ENCODE results near the gene SLC30A7. TPM values are rescaled to one million over a fixed set of nuclear protein-coding genes. Genes with fewer than 3 reads are reported as not detected.
A peak's percentile ranks its signal among the peaks of the same experiment; 100 is the strongest.

SLC30A7 gene
- total RNA-seq, 2 experiments from 2014 or later, result 28.8 to 30.0 TPM

DNA sequence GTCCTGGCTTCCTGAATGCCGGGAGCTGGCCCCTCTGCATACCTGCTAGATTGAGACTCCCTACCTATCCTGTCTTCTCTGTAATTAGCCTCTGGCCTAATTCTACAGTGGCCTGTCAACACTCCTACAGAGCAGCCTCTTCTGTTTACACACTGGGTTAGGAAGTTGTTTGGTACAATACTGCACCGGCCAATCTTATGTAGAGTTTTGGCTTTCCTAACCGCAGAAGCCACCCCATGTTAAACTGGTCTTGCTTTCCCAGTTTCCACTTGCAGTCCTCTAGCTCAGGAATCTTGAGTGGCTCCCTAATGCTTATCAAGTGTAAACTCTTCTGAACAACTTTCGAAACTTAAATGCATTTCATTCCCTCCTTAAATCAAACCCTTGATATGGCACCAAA is 86.9 kb downstream of the SLC30A7 start:
- H3K27ac Mint-ChIP-seq, result no peak overlapping the region
- no peak for DNase-seq
- H3K9me3 Mint-ChIP-seq (ENCODE audit: insufficient read depth), result no peaks in the 10 kb centered on the region
- no peak for ATAC-seq
- CTCF ChIA-PET, result interaction anchor here (1.2 to 1.5 kb wide), 2 partner anchors 19 to 29 kb away, joined by 3 to 4 read pairs; no protein-coding TSS in a partner anchor
- no peak overlapping the region for H3K4me3 Mint-ChIP-seq
- no peaks in the 10 kb centered on the region for H3K27me3 Mint-ChIP-seq (ENCODE audit: low read depth)
- peaks cover 71% of the 10 kb centered on the region for H3K36me3 Mint-ChIP-seq (ENCODE audit: low read depth)
- H3K4me1 Mint-ChIP-seq (ENCODE audit: low read depth), result peaks cover 11% of the 10 kb centered on the region
- POLR2A ChIA-PET, result no interaction called here

DNA sequence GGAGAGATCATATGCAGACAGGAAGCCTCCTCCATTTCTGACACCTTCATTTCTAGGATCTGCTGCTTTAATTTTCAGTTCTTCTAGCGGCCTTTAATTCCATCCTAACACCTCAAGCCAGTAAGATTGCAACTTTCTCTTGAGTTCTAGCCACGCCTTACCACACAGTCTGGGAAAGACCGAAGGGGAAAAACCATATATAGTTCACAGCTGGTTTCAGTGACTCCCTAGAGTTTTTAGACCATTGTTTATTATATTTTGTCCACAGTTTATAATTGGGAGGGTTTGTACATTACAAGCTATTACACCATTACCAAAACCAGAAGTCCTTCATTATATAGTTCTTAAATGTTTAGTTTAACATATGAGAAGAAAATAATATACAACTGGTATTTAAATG is 92.2 kb downstream of the SLC30A7 start:
- peaks cover 67% of the 10 kb centered on the region for H3K36me3 Mint-ChIP-seq (ENCODE audit: low read depth)
- H3K4me1 Mint-ChIP-seq (ENCODE audit: low read depth), result peaks cover 11% of the 10 kb centered on the region
- POLR2A ChIA-PET, result no interaction called here
- H3K4me3 Mint-ChIP-seq, result no peak overlapping the region
- H3K9me3 Mint-ChIP-seq (ENCODE audit: insufficient read depth), result no peaks in the 10 kb centered on the region
- DNase-seq (no peak), ATAC-seq (no peak)
- H3K27me3 Mint-ChIP-seq (ENCODE audit: low read depth), result no peaks in the 10 kb centered on the region
- CTCF ChIA-PET, result interaction anchor here (1.3 kb wide), 1 partner anchor 11 kb away, joined by 4 read pairs; no protein-coding TSS in a partner anchor
- no peak overlapping the region for H3K27ac Mint-ChIP-seq

DNA sequence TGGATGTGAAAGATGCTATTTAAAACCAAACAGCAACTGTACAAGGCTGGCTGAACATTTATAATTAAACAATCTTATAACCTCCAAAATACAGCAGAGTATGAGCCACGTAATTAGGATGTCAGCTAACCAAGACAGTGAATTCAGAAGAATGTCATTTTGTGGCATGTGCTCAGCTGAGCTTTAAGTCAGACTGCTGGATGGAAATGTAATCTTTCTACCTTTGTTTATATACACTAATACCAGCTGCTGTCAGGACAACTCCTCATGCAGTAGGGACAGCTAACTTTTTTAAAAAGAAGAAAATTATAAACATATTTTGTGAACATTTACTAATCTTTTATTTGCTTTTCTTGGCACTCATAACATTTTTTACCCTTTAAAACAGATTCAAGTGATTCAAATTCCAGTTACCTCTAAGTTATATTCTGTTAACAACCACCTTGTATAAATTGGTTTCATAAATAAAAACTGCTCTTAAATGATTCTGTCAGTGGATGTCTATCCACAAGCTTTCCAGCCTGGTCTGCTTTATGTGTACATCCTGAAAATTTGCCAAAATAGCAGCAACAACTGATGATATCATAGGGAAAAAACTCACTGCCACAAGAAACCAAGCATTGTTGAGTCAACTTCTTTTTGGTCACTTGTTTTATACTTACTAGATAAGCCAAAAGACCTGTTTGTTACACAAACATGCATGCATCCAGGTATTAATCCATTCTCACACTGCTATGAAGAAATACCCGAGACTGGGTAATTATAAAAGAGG is 93.6 kb downstream of the SLC30A7 start:
- no peaks in the 10 kb centered on the region for H3K9me3 Mint-ChIP-seq (ENCODE audit: insufficient read depth)
- no peaks in the 10 kb centered on the region for H3K27me3 Mint-ChIP-seq (ENCODE audit: low read depth)
- POLR2A ChIA-PET, result no interaction called here
- ATAC-seq (no peak), DNase-seq (no peak)
- CTCF ChIA-PET, result interaction anchor here (1.0 to 1.6 kb wide), 3 partner anchors 71 to 320 kb away, joined by 3 to 4 read pairs (median 3); no protein-coding TSS in a partner anchor
- no peak overlapping the region for H3K27ac Mint-ChIP-seq
- peaks cover 2% of the 10 kb centered on the region for H3K4me1 Mint-ChIP-seq (ENCODE audit: low read depth)
- peaks cover 57% of the 10 kb centered on the region for H3K36me3 Mint-ChIP-seq (ENCODE audit: low read depth)
- no peak overlapping the region for H3K4me3 Mint-ChIP-seq

DNA sequence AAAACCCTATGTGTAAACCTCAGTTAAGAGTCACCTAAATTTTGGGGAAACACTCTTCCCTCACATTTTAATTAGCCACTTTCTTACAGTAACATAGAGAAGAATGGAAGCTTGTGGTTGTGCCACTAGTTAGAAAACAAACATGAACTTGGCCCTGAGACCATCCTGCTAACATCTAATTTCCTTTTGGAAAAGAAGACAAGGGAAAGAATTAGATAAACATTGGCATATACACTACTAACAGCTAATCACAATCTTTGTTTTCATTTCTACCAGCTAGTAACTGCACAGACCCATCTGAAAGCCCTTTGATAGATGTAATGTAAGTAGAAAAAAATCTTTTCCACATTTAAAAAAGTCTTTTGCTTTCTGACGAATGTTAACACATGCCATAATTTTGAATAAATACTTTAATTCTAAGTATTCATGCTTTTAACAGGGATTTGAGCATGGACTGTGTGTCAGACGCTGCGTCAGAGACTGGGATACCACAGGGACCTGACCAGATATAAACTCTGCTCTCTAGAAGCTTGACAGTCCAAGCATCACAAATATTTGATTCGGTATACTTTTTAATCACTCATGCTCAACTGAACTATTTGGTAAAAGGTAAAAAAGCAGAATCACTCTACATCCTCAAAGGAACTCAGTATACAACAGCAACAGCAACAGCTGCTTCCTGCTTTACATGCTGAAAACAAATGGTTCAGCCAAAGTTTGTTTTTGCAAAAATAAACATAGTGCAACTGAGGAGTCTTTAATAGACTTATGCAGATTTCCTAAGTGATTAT is 99.5 kb downstream of the SLC30A7 start:
- no peak overlapping the region for H3K4me3 Mint-ChIP-seq
- H3K27me3 Mint-ChIP-seq (ENCODE audit: low read depth), result no peaks in the 10 kb centered on the region
- H3K27ac Mint-ChIP-seq, result peak overlapping the region; percentile 3
- peaks cover 6% of the 10 kb centered on the region for H3K4me1 Mint-ChIP-seq (ENCODE audit: low read depth)
- DNase-seq, result no peak
- no peaks in the 10 kb centered on the region for H3K9me3 Mint-ChIP-seq (ENCODE audit: insufficient read depth)
- CTCF ChIA-PET, result interaction anchor here (0.9 to 1.5 kb wide), 4 partner anchors 16 to 314 kb away, joined by 3 to 7 read pairs (median 4); no protein-coding TSS in a partner anchor
- POLR2A ChIA-PET, result no interaction called here
- peaks cover 58% of the 10 kb centered on the region for H3K36me3 Mint-ChIP-seq (ENCODE audit: low read depth)
- no peak for ATAC-seq

DNA sequence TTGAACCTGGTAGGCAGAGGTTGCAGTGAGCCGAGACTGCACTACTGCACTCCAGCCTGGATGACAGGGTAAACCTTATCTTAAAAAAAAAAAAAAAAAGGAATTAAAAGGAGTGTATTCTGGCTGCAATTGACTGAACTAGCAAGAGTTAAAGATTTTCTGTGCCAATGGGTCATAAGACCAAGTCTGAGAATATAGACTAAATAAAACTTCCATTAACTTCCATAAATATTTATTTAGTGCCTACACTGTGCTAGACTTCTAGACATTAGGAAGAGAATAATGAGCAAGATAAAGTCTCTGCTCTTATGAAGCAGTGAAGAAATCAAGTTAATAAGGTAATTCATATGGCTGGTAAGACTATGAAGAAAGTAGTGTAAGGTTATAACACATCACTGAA is 102.5 kb downstream of the SLC30A7 start:
- POLR2A ChIA-PET, result no interaction called here
- no peak for ATAC-seq

DNA sequence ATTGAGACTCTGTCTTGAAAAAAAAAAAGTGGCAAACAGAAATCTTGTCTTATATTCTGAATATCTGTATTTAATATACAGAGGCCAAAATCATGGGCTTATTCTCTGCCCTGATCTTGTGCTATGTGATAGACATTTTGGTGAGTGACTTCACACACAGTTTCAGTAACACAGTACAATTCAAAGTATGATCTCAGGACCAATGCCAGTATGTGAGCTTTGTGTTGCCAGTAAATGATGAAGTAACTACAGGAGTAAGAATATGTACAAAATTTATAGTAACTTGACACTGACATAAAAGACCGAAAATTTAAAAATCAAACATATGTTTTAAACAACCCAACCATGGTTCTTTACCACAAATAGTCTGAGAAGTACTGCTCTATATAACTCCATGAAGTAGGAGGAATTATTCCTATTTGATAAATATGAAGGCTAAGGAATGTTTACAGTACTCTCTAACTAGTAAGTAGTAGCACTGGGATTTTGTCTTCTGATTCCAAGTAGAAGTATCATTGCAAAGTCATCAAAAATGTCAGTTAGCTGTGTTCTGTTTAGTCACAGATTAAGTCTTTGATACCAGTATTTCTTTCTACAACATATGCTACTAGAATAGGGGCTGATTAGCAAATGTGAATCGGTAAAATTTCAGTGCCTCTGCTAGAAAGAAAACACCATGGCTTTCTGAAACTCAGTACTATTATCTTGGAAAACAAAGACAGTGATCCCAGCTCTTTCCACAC is 104.4 kb downstream of the SLC30A7 start:
- ATAC-seq, result no peak
- CTCF ChIA-PET, result interaction anchor here (1.1 to 1.4 kb wide), 2 partner anchors 9 to 47 kb away, joined by 3 read pairs; no protein-coding TSS in a partner anchor
- DNase-seq, result no peak
- no peaks in the 10 kb centered on the region for H3K9me3 Mint-ChIP-seq (ENCODE audit: insufficient read depth)
- peaks cover 50% of the 10 kb centered on the region for H3K36me3 Mint-ChIP-seq (ENCODE audit: low read depth)
- no peaks in the 10 kb centered on the region for H3K27me3 Mint-ChIP-seq (ENCODE audit: low read depth)
- H3K4me1 Mint-ChIP-seq (ENCODE audit: low read depth), result peaks cover 29% of the 10 kb centered on the region
- H3K27ac Mint-ChIP-seq, result no peak overlapping the region
- POLR2A ChIA-PET, result interaction anchor here (0.6 kb wide), 1 partner anchor 9 kb away, joined by 4 read pairs; no protein-coding TSS in a partner anchor
- no peak overlapping the region for H3K4me3 Mint-ChIP-seq

More for the DNA sequence above, 102.5 kb downstream of the SLC30A7 start:
- DNase-seq, result no peak
- H3K27ac Mint-ChIP-seq, result no peak overlapping the region
- H3K36me3 Mint-ChIP-seq (ENCODE audit: low read depth), result peaks cover 56% of the 10 kb centered on the region
- H3K4me1 Mint-ChIP-seq (ENCODE audit: low read depth), result peaks cover 20% of the 10 kb centered on the region
- H3K4me3 Mint-ChIP-seq, result no peak overlapping the region
- H3K27me3 Mint-ChIP-seq (ENCODE audit: low read depth), result no peaks in the 10 kb centered on the region
- CTCF ChIA-PET, result no interaction called here
- H3K9me3 Mint-ChIP-seq (ENCODE audit: insufficient read depth), result no peaks in the 10 kb centered on the region

DNA sequence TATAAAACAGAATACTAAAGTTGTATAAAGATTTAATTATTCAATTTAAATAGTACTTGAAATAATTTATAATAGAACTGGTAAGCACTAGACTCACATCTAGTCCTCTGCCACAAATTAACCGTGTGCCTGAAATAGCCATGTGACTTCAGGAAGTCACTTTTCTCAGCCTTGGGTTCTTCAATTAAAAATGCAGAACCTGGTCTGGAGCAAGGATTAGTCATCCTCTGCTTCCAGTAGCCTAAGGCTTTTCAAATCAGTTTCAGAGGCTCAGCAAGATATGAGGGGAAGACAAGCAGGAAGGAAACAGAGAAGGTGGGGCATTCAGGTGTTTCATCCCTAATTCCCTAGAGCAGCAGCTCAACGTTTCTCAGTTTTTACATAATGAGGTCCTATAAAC is 106.7 kb downstream of the SLC30A7 start:
- no peak overlapping the region for H3K27ac Mint-ChIP-seq

DNA sequence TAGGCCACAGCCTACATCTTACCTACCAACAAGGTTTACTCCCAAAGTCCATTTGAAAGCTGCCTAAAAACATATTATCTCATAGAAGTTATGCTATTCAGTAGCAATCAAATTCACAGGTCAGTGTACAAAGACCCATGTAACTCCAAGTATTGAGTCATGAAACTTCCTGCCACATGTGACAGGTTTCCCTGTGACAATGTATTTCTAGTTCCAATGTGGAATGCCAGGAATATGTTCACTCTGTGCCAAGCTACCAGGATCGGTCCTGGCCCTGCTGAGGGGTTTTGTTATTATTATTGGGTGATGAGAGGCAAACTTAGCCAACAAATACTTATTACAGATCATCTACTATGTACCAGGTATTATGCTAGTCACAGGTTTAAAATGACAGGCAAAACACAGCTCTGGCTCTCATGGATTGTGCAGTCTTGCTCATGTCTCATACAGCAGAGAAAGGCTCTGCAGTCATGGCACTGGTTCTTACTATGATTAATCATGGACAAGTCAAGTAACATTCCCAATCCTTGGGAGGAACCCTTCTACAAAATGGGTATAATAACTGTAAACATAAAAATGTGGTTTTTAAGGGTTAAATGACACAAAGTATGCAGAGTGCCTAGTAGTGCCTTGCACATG is 107.2 kb downstream of the SLC30A7 start:
- Mint-ChIP-seq H3K36me3 (ENCODE audit: low read depth) (peaks cover 52% of the 10 kb centered on the region), H3K9me3 (ENCODE audit: insufficient read depth) (peaks cover 4% of the 10 kb centered on the region), H3K4me1 (ENCODE audit: low read depth) (peaks cover 49% of the 10 kb centered on the region), H3K27ac (no peak overlapping the region), H3K4me3 (no peak overlapping the region), H3K27me3 (ENCODE audit: low read depth) (no peaks in the 10 kb centered on the region)
- POLR2A ChIA-PET, result interaction anchor here (0.5 kb wide), 1 partner anchor 311 kb away, joined by 3 read pairs; no protein-coding TSS in a partner anchor
- DNase-seq, result no peak
- CTCF ChIA-PET, result no interaction called here
- ATAC-seq, result no peak

More for the DNA sequence above, 106.7 kb downstream of the SLC30A7 start:
- peaks cover 46% of the 10 kb centered on the region for H3K4me1 Mint-ChIP-seq (ENCODE audit: low read depth)
- CTCF ChIA-PET, result no interaction called here
- POLR2A ChIA-PET, result no interaction called here
- ATAC-seq (no peak), DNase-seq (no peak)
- H3K4me3 Mint-ChIP-seq, result no peak overlapping the region
- H3K9me3 Mint-ChIP-seq (ENCODE audit: insufficient read depth), result peaks cover 4% of the 10 kb centered on the region
- no peaks in the 10 kb centered on the region for H3K27me3 Mint-ChIP-seq (ENCODE audit: low read depth)
- H3K36me3 Mint-ChIP-seq (ENCODE audit: low read depth), result peaks cover 52% of the 10 kb centered on the region

DNA sequence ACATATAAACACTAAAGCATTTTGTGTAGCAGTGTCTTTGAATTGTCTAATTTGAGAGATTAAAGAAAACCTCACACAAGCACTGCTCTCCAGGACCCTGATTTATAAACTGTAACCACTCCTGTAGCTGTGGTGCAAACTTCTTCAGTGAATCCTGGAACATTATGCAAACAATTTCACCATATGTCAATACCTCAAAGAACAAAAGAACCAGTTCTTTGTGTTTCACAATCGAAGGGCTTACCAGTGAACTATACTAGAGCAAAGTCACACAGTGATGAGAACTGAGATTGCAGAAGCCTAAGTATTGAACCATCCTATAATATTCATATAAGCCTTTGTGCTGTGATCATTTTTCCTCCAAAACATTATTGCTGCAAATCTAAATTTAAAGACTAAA is 108.2 kb downstream of the SLC30A7 start:
- H3K4me1 Mint-ChIP-seq (ENCODE audit: low read depth), result peaks cover 52% of the 10 kb centered on the region
- H3K27ac Mint-ChIP-seq, result no peak overlapping the region
- ATAC-seq, result peak; percentile 31
- H3K27me3 Mint-ChIP-seq (ENCODE audit: low read depth), result no peaks in the 10 kb centered on the region
- peaks cover 4% of the 10 kb centered on the region for H3K9me3 Mint-ChIP-seq (ENCODE audit: insufficient read depth)
- POLR2A ChIA-PET, result interaction anchor here (1.4 to 1.9 kb wide), 2 partner anchors 232 to 235 kb away, joined by 4 read pairs; no protein-coding TSS in a partner anchor
- no peak overlapping the region for H3K4me3 Mint-ChIP-seq
- DNase-seq, result no peak
- CTCF ChIA-PET, result interaction anchor here (1.0 to 1.7 kb wide), 2 partner anchors 234 to 284 kb away, joined by 4 to 6 read pairs; no protein-coding TSS in a partner anchor
- H3K36me3 Mint-ChIP-seq (ENCODE audit: low read depth), result peaks cover 55% of the 10 kb centered on the region

DNA sequence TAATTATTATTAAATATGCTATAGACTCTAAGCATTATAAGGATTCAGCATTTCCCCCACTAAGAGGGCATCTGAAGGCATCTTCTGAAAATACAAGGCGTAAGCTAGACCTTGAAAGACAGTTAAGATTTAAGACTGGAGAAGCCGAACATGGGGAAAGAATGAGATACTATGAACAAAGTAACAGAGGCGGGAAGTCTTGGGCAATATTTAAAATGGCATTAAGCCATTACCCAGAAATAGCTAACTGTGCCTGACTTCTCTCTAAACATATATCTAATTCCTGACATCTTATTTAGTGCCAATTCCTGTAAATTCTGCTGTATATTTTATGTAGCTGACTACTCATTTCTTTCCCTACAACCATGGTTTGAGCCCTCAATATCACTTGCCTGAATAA is 108.8 kb downstream of the SLC30A7 start:
- DNase-seq, result no peak
- no peak overlapping the region for H3K27ac Mint-ChIP-seq
- no peaks in the 10 kb centered on the region for H3K27me3 Mint-ChIP-seq (ENCODE audit: low read depth)
- POLR2A ChIA-PET, result interaction anchor here (0.7 to 1.9 kb wide), 3 partner anchors 55 to 234 kb away, joined by 4 read pairs; no protein-coding TSS in a partner anchor
- H3K36me3 Mint-ChIP-seq (ENCODE audit: low read depth), result peaks cover 59% of the 10 kb centered on the region
- no peak for ATAC-seq
- CTCF ChIA-PET, result interaction anchor here (0.6 to 1.7 kb wide), 3 partner anchors 19 to 284 kb away, joined by 4 to 6 read pairs (median 4); no protein-coding TSS in a partner anchor
- H3K4me3 Mint-ChIP-seq, result no peak overlapping the region
- H3K4me1 Mint-ChIP-seq (ENCODE audit: low read depth), result peaks cover 52% of the 10 kb centered on the region
- H3K9me3 Mint-ChIP-seq (ENCODE audit: insufficient read depth), result peaks cover 4% of the 10 kb centered on the region

DNA sequence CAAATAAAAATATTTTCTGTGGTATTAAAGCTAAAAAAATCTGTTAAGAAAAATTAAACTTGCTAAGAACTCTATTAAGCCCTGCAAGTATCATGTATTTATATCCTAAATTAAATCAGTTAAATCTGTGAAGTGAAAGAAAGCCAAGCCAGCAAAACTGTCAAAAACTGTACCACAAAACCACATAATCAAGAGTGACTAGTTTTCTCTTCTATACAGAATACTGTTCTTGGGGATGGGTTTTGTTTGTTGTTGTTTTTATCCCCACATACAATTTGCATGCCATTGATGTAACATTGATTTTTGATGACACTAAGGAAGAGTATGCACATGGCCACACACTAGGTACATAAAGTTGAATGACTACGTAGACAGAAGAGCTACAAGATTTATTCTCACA is 109.3 kb downstream of the SLC30A7 start:
- Mint-ChIP-seq H3K4me1 (ENCODE audit: low read depth) (peaks cover 52% of the 10 kb centered on the region), H3K9me3 (ENCODE audit: insufficient read depth) (peaks cover 4% of the 10 kb centered on the region), H3K36me3 (ENCODE audit: low read depth) (peaks cover 60% of the 10 kb centered on the region), H3K27ac (no peak overlapping the region), H3K4me3 (no peak overlapping the region), H3K27me3 (ENCODE audit: low read depth) (no peaks in the 10 kb centered on the region)
- POLR2A ChIA-PET, result interaction anchor here (0.7 to 1.9 kb wide), 3 partner anchors 56 to 234 kb away, joined by 4 read pairs; no protein-coding TSS in a partner anchor
- ATAC-seq (peak; percentile 46), DNase-seq (no peak)
- CTCF ChIA-PET, result interaction anchor here (0.6 to 1.7 kb wide), 2 partner anchors 19 to 233 kb away, joined by 4 to 6 read pairs; no protein-coding TSS in a partner anchor
